HCT116 (cell line): ENCODE results near the gene RPL13. TPM values are rescaled to one million over a fixed set of nuclear protein-coding genes. Genes with fewer than 3 reads are reported as not detected.

Source experiments
- ATAC-seq: fragments of 200-7000 bp; cut with Tn5 transposase; 2 replicates; pipeline ENCODE4 v1.9.1; 2020; ENCODE audit warnings: mild to moderate bottlenecking, moderate library complexity
- BruUV-seq: library from RNA; stranded (reverse); fragments of 400-500 nt; replicated peaks from 2 replicates; lab custom pipeline; 2021; lab: Mats Ljungman, UMichigan
- CTCF ChIA-PET: fragments of 300-600 bp; sonication (Branson Sonifier 250); formaldehyde crosslinking; loops from one replicate; lab custom pipeline; 2021; ENCODE audit warnings: antibody characterized with exemption; lab: Charles Lee
- POLR2A ChIA-PET: fragments of 300-600, 350-600 bp; sonication (Branson Sonifier 250); formaldehyde crosslinking; loops from one replicate; lab custom pipeline; 2021; ENCODE audit warnings: antibody characterized with exemption; lab: Charles Lee
- RAD21 ChIA-PET, 2 experiments: fragments of 300-600 bp; sonication (Branson Sonifier 250); formaldehyde crosslinking; loops; one replicate each; lab custom pipeline; 2023; ENCODE audit warnings: low total read pairs in 2 of 2; ENCODE audit not compliant: uncharacterized antibody in 2 of 2, unreplicated experiment in 2 of 2, low non-redundant PET in 1 of 2; lab: Charles Lee
- DNase-seq: peaks from one replicate; pipeline ENCODE4 v3.0.0-alpha.2; 2010; ENCODE audit warnings: low read depth, low spot score
- H2AFZ ChIP-seq: fragments of 200-600 bp; shearing (Covaris generic), sonication (generic); 2 replicates; pipeline ENCODE4 v1.6.1; 2017; ENCODE audit warnings: low read depth, mixed run types, mixed read lengths, antibody characterized with exemption, low read length; ENCODE audit not compliant: poor library complexity, severe bottlenecking
- H3K27ac ChIP-seq: 2 replicates; pipeline ENCODE4 v1.5.1; 2012; ENCODE audit warnings: low read depth, low read length
- H3K27me3 ChIP-seq: fragments of 200-600 bp; sonication (generic); 2 replicates; pipeline ENCODE4 v1.6.1; 2016; ENCODE audit warnings: mixed run types, low read length, mixed read lengths; ENCODE audit not compliant: insufficient read depth
- H3K36me3 ChIP-seq, 2 experiments: fragments of 200-500 bp in 1 of 2; fragments of 200-600 bp in 1 of 2; sonication (Bioruptor generic) in 1 of 2; sonication (generic) in 1 of 2; 2 replicates each; pipeline versions ENCODE4 v1.5.1 to v1.6.1; 2014 to 2016; ENCODE audit warnings: low read length in 2 of 2, inconsistent platforms in 1 of 2, mixed read lengths in 1 of 2, mixed run types in 1 of 2; ENCODE audit not compliant: insufficient read depth in 2 of 2, control insufficient read depth in 1 of 2
- H3K4me1 ChIP-seq, 2 experiments: fragments of 200-600 bp in 1 of 2; sonication (generic) in 1 of 2; 2 replicates each; pipeline versions ENCODE4 v1.5.1 to v1.6.1; 2012 to 2017; ENCODE audit warnings: low read length in 2 of 2, inconsistent platforms in 1 of 2, mild to moderate bottlenecking in 1 of 2, mixed read lengths in 1 of 2, mixed run types in 1 of 2, moderate library complexity in 1 of 2; ENCODE audit not compliant: insufficient read depth in 2 of 2, control insufficient read depth in 1 of 2
- H3K4me2 ChIP-seq: fragments of 200-600 bp; sonication (generic); 2 replicates; pipeline ENCODE4 v1.6.1; 2017; ENCODE audit warnings: mixed run types, low read length, mixed read lengths
- H3K4me3 ChIP-seq, 2 experiments: fragments of 200-600 bp in 1 of 2; sonication (generic) in 1 of 2; replicated peaks in 1 of 2; 2 replicates each; pipeline ENCODE4 v1.5.1; 2011 to 2016; ENCODE audit warnings: low read length in 2 of 2, control low read depth in 1 of 2, low read depth in 1 of 2, mild to moderate bottlenecking in 1 of 2, mixed read lengths in 1 of 2, mixed run types in 1 of 2
- H3K79me2 ChIP-seq: fragments of 200-600 bp; sonication (generic); 2 replicates; pipeline ENCODE4 v1.6.1; 2017; ENCODE audit warnings: mild to moderate bottlenecking, mixed run types, low read length, moderate library complexity, mixed read lengths; ENCODE audit not compliant: insufficient read depth
- H3K9ac ChIP-seq: fragments of 200-600 bp; sonication (generic); 2 replicates; pipeline ENCODE4 v1.6.1; 2016; ENCODE audit warnings: low read length, mixed read lengths
- H3K9me2 ChIP-seq: fragments of 200-600 bp; sonication (generic), shearing (Covaris generic); 2 replicates; pipeline ENCODE4 v1.6.1; 2017; ENCODE audit warnings: mixed run types, mild to moderate bottlenecking, moderate library complexity; ENCODE audit not compliant: insufficient read depth
- H3K9me3 ChIP-seq, 2 experiments: fragments of 200-500 bp in 1 of 2; fragments of 200-600 bp in 1 of 2; sonication (Bioruptor generic) in 1 of 2; sonication (generic) in 1 of 2; 2 replicates each; pipeline ENCODE4 v1.6.1; 2014 to 2017; ENCODE audit warnings: low read length in 2 of 2, mixed read lengths in 2 of 2, inconsistent platforms in 1 of 2, low read depth in 1 of 2, mild to moderate bottlenecking in 1 of 2, mixed run types in 1 of 2, moderate library complexity in 1 of 2; ENCODE audit not compliant: control insufficient read depth in 1 of 2, insufficient read depth in 1 of 2
- H4K20me1 ChIP-seq: fragments of 200-600 bp; sonication (generic), shearing (Covaris generic); 2 replicates; pipeline ENCODE4 v1.6.1; 2017; ENCODE audit warnings: mixed run types, mild to moderate bottlenecking, moderate library complexity; ENCODE audit not compliant: insufficient read depth
- CBX3 ChIP-seq: IDR thresholded peaks from 2 replicates; pipeline ENCODE4 v1.6.1; 2012; ENCODE audit warnings: low read depth
- CEBPB ChIP-seq: IDR thresholded peaks from 2 replicates; pipeline ENCODE4 v1.6.1; 2012; ENCODE audit warnings: low read depth
- CTCF ChIP-seq, 3 experiments: fragments of 200-600 bp in 1 of 3; sonication (generic) in 1 of 3; IDR thresholded peaks in 2 of 3; conservative IDR thresholded peaks in 1 of 3; 2 replicates each; pipeline ENCODE4 v1.5.1; 2012 to 2017; ENCODE audit warnings: low read depth in 2 of 3, low read length in 2 of 3, antibody characterized with exemption in 1 of 3, borderline replicate concordance in 1 of 3, control low read depth in 1 of 3, mild to moderate bottlenecking in 1 of 3, mixed read lengths in 1 of 3, mixed run types in 1 of 3, moderate library complexity in 1 of 3; ENCODE audit not compliant: insufficient read depth in 1 of 3
- ELF1 ChIP-seq: IDR thresholded peaks from 2 replicates; pipeline ENCODE4 v1.6.1; 2012; ENCODE audit warnings: low read depth, borderline replicate concordance
- EZH2phosphoT487 ChIP-seq: fragments of 200-600 bp; IDR thresholded peaks from 2 replicates; pipeline ENCODE4 v1.6.1; 2018; ENCODE audit warnings: antibody characterized with exemption, borderline replicate concordance
- FOSL1 ChIP-seq: IDR thresholded peaks from 2 replicates; pipeline ENCODE4 v1.6.1; 2012; ENCODE audit warnings: low read depth
- JUND ChIP-seq: IDR thresholded peaks from 2 replicates; pipeline ENCODE4 v1.6.1; 2012
- POLR2A ChIP-seq: IDR thresholded peaks from 2 replicates; pipeline ENCODE4 v1.7.0; 2011; ENCODE audit warnings: borderline replicate concordance; ENCODE audit not compliant: insufficient read depth, insufficient read length; ENCODE audit errors: extremely low read depth
- POLR2AphosphoS5 ChIP-seq: IDR thresholded peaks from 2 replicates; pipeline ENCODE4 v1.6.1; 2011; ENCODE audit warnings: mild to moderate bottlenecking, low read depth, low read length, moderate library complexity
- SIN3A ChIP-seq: IDR thresholded peaks from 2 replicates; pipeline ENCODE4 v1.6.1; 2012; ENCODE audit warnings: low read depth
- YY1 ChIP-seq: IDR thresholded peaks from 2 replicates; pipeline ENCODE4 v1.6.1; 2011; ENCODE audit warnings: low read length, low read depth, moderate library complexity, mild to moderate bottlenecking; ENCODE audit not compliant: insufficient replicate concordance; ENCODE audit errors: extremely low read depth
- ZBTB33 ChIP-seq: IDR thresholded peaks from 2 replicates; pipeline ENCODE4 v1.6.1; 2011; ENCODE audit warnings: mild to moderate bottlenecking, low read length, moderate library complexity; ENCODE audit not compliant: insufficient replicate concordance; ENCODE audit errors: extremely low read depth
- ZFX ChIP-seq: fragments of 450-650 bp; IDR thresholded peaks from 2 replicates; pipeline ENCODE4 v1.6.1; 2017
- ZNF274 ChIP-seq: fragments of 200-500 bp; sonication (Bioruptor generic); IDR thresholded peaks from 2 replicates; pipeline ENCODE4 v1.6.1; 2014; ENCODE audit warnings: mild to moderate bottlenecking, low read depth, low read length, inconsistent platforms
- intact Hi-C: fragments of 100-400 bp; cut with micrococcal nuclease; formaldehyde crosslinking; loops from 2 replicates; pipeline ENCODE4 v1.10.0; 2022
- total RNA-seq: library from RNA; stranded (reverse); gene quantifications from one replicate; pipeline ENCODE4 v1.2.1, GENCODE V29; 2021; ENCODE audit not compliant: unreplicated experiment

Gene RPL13
- total RNA-seq, 1 experiment from 2014 or later: 4,404 TPM

GRCh38 chr16:89552329-89552728 is 8.2 kb upstream of the RPL13 start:
- CTCF ChIA-PET: no interaction called here
- H3K9me2 ChIP-seq: no peaks in the 10 kb centered on the region
- TF ChIP-seq POLR2AphosphoS5: no peak
- no peak for TF ChIP-seq EZH2phosphoT487
- TF ChIP-seq SIN3A: no peak
- TF ChIP-seq FOSL1: no peak

GRCh38 chr16:89552913-89553312 is 7.6 kb upstream of the RPL13 start:
- peaks cover 3 to 8% of the 10 kb centered on the region in 2 experiments for H3K4me1 ChIP-seq
- DNase-seq (no peak), ATAC-seq (no peak)
- no peaks in the 10 kb centered on the region for H3K27me3 ChIP-seq
- POLR2A ChIA-PET: no interaction called here
- H3K4me3 ChIP-seq: no peak overlapping the region
- H4K20me1 ChIP-seq: no peaks in the 10 kb centered on the region
- CTCF ChIA-PET: no interaction called here
- no peaks in the 10 kb centered on the region for H3K79me2 ChIP-seq
- intact Hi-C loops: no loop called here
- H3K9me2 ChIP-seq: no peaks in the 10 kb centered on the region
- H3K9ac ChIP-seq: no peak overlapping the region
- H3K27ac ChIP-seq: no peak overlapping the region
- no peaks in the 10 kb centered on the region for H3K9me3 ChIP-seq
- no TSS peak for BruUV-seq
- no peak overlapping the region for H3K4me2 ChIP-seq
- H3K36me3 ChIP-seq: peaks cover 25 to 42% of the 10 kb centered on the region in 2 experiments; a peak in 3 of 4 replicates
- H2AFZ ChIP-seq: no peak overlapping the region
- RAD21 ChIA-PET: no interaction called here
- no peak for TF ChIP-seq JUND
- no peak for TF ChIP-seq CTCF (IDR thresholded peaks at IDR 0.05 in 2 of 3, conservative IDR thresholded peaks at IDR 0.05 in 1 of 3; ENCODE audit: borderline replicate concordance in 1 of 3, insufficient read depth in 1 of 3, low read depth in 2 of 3, low read length in 2 of 3)
- TF ChIP-seq ZNF274: no peak
- TF ChIP-seq SIN3A: no peak
- TF ChIP-seq CEBPB: no peak
- TF ChIP-seq ZFX: no peak
- TF ChIP-seq ZBTB33: no peak
- no peak for TF ChIP-seq CBX3
- no peak for TF ChIP-seq ELF1
- TF ChIP-seq POLR2A: no peak
- no peak for TF ChIP-seq YY1

More at GRCh38 chr16:89552329-89552728, 8.2 kb upstream of the RPL13 start:
- ChIA-PET RAD21 (no interaction called here), POLR2A (no interaction called here)
- ATAC-seq: no peak
- H3K9me3 ChIP-seq: no peaks in the 10 kb centered on the region
- peaks cover 26 to 43% of the 10 kb centered on the region in 2 experiments; a peak in 3 of 4 replicates for H3K36me3 ChIP-seq
- no peak overlapping the region for H3K27ac ChIP-seq
- H3K4me2 ChIP-seq: no peak overlapping the region
- no peak overlapping the region for H2AFZ ChIP-seq
- H3K4me3 ChIP-seq: no peak overlapping the region
- H4K20me1 ChIP-seq: no peaks in the 10 kb centered on the region
- H3K79me2 ChIP-seq: no peaks in the 10 kb centered on the region
- peaks cover 0 to 2% of the 10 kb centered on the region in 2 experiments; a peak in 3 of 4 replicates for H3K4me1 ChIP-seq
- H3K27me3 ChIP-seq: no peaks in the 10 kb centered on the region
- H3K9ac ChIP-seq: no peak overlapping the region
- no TSS peak for BruUV-seq
- no peak for DNase-seq
- intact Hi-C loops: no loop called here
